Epithelial cell of esophagus (primary cell): ENCODE measurements around the gene MTHFD1.

Source experiments
- DNase-seq: peaks from one replicate; pipeline ENCODE4 v3.0.0; 2010; ENCODE audit warnings: low read depth
- H3K4me3 ChIP-seq: 2 replicates; pipeline ENCODE4 v1.5.1; 2011; ENCODE audit warnings: mild to moderate bottlenecking, low read length, control low read depth
- TF ChIP-seq, protein P1 (sequence below): IDR thresholded peaks from 2 replicates; pipeline ENCODE4 v1.5.1; 2011; ENCODE audit warnings: low read depth, mild to moderate bottlenecking, low read length, control low read depth, inconsistent platforms; ENCODE audit not compliant: insufficient read depth; ENCODE audit errors: missing control alignments

The MTHFD1 gene

GRCh38 chr14:64409126-64409920 is 21.2 kb downstream of the MTHFD1 start:
- TF ChIP-seq, protein P1, sequence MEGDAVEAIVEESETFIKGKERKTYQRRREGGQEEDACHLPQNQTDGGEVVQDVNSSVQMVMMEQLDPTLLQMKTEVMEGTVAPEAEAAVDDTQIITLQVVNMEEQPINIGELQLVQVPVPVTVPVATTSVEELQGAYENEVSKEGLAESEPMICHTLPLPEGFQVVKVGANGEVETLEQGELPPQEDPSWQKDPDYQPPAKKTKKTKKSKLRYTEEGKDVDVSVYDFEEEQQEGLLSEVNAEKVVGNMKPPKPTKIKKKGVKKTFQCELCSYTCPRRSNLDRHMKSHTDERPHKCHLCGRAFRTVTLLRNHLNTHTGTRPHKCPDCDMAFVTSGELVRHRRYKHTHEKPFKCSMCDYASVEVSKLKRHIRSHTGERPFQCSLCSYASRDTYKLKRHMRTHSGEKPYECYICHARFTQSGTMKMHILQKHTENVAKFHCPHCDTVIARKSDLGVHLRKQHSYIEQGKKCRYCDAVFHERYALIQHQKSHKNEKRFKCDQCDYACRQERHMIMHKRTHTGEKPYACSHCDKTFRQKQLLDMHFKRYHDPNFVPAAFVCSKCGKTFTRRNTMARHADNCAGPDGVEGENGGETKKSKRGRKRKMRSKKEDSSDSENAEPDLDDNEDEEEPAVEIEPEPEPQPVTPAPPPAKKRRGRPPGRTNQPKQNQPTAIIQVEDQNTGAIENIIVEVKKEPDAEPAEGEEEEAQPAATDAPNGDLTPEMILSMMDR = no peak
- no peak overlapping the region for H3K4me3 ChIP-seq
- no peak for DNase-seq

DNA sequence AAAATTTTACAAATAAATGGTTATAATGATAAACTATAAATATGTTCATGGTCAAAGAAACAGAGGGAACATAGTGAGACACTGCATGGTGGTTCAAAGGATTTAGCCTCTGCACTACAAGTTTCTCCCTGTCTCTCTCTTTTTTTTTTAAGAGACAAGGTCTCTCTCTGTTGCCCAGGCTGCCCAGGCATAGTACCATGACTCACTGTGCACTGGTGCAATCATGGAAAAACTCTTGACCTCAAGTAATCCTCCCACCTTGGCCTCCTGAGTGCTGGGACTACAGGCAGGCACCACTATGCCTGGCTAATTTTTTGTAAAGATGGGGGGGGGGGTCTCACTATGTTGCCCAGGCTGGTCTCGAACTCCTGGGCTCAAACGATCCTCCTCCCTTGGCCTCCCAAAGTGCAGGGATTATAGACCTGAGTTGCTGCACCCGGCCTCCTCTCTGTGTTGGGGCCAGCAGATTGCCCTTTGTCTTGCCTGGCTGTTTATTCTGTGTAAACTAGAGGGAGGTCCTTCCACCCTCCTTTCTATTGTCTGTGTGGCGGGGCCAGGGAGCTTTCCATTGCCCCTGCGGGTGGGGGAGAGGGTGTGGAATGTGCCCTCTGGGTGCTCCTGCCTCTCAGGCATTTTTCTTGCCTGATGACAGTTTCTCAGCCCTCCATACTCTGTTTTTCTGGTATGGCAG is 22.1 kb downstream of the MTHFD1 start:
- H3K4me3 ChIP-seq = no peak overlapping the region
- TF ChIP-seq, protein P1 = no peak
- peak; percentile 62 for DNase-seq

DNA sequence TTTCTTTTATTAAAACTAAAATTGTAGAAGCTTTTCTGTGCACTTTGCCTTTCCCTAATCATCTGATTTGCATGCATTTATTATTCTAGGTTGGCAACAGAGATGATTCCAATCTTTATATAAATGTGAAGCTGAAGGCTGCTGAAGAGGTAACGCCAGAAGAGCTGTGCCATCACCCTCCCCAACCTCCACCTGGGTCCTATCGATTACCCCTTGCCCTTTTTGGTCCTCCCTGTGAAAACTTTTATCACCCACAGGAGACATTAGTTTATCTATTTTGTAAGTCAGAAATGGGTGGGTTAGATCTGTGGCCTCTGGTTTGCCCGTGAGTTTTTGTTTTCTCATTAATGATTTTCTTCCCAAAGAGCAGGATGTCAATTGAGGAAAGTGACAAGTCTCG is 22.8 kb downstream of the MTHFD1 start:
- TF ChIP-seq, protein P1 = no peak
- H3K4me3 ChIP-seq = no peak overlapping the region
- DNase-seq = no peak

GRCh38 chr14:64412237-64412636 is 24.1 kb downstream of the MTHFD1 start:
- TF ChIP-seq, protein P1 = no peak
- no peak for DNase-seq
- H3K4me3 ChIP-seq = no peak overlapping the region

GRCh38 chr14:64416348-64416932 is 28.3 kb downstream of the MTHFD1 start:
- H3K4me3 ChIP-seq = no peak overlapping the region
- TF ChIP-seq, protein P1 = no peak
- DNase-seq = no peak

- no peak for DNase-seq
- H3K4me3 ChIP-seq = no peak overlapping the region
- TF ChIP-seq, protein P1 = no peak
Observed at GRCh38 chr14:64417055-64417770, 29.1 kb downstream of the MTHFD1 start.
